CD14-positive monocyte (primary cell): ENCODE results near the gene COL25A1. TPM values are rescaled to one million over a fixed set of nuclear protein-coding genes. Genes with fewer than 3 reads are reported as not detected.

Experiments
- DNase-seq, 3 donors: peaks; one replicate each; pipeline ENCODE4 v3.0.0-alpha.2; 2011 to 2022
- H2AFZ ChIP-seq: 2 replicates; pipeline ENCODE4 v1.6.0; 2012; ENCODE audit warnings: mild to moderate bottlenecking, low read depth, low read length, inconsistent platforms; ENCODE audit not compliant: insufficient read depth, poor library complexity, severe bottlenecking
- H3K27ac ChIP-seq, 2 donors: 1 replicate in 1 of 2; 2 replicates in 1 of 2; pipeline ENCODE4 v1.5.1; 2012 to 2013; ENCODE audit warnings: low read length in 2 of 2, control low read depth in 1 of 2, inconsistent platforms in 1 of 2, low read depth in 1 of 2, mild to moderate bottlenecking in 1 of 2
- H3K27me3 ChIP-seq, 2 donors: one replicate each; pipeline versions ENCODE4 v1.6.0 to v1.6.1; 2011 to 2013; ENCODE audit warnings: low read length in 2 of 2; ENCODE audit not compliant: control insufficient read depth in 2 of 2, insufficient read depth in 2 of 2
- H3K36me3 ChIP-seq, 2 donors: replicated peaks in 1 of 2; 1 replicate in 1 of 2; 2 replicates in 1 of 2; pipeline versions ENCODE4 v1.5.1 to v1.6.1; 2012 to 2013; ENCODE audit warnings: low read length in 2 of 2, control low read depth in 1 of 2, inconsistent platforms in 1 of 2, mild to moderate bottlenecking in 1 of 2; ENCODE audit not compliant: insufficient read depth in 2 of 2, control insufficient read depth in 1 of 2
- H3K4me1 ChIP-seq, 2 donors: 1 replicate in 1 of 2; 2 replicates in 1 of 2; pipeline versions ENCODE4 v1.5.1 to v1.6.1; 2012 to 2013; ENCODE audit warnings: low read length in 2 of 2, control low read depth in 1 of 2, inconsistent platforms in 1 of 2, mild to moderate bottlenecking in 1 of 2, moderate library complexity in 1 of 2; ENCODE audit not compliant: insufficient read depth in 2 of 2, control insufficient read depth in 1 of 2
- H3K4me2 ChIP-seq: replicated peaks from 2 replicates; pipeline ENCODE3; 2012; ENCODE audit warnings: low read length, moderate library complexity, mild to moderate bottlenecking; ENCODE audit not compliant: poor library complexity, severe bottlenecking; ENCODE audit errors: extremely low read depth
- H3K4me3 ChIP-seq, 3 experiments: fragments of 200-600 bp in 1 of 3; sonication (generic) in 1 of 3; replicated peaks in 1 of 3; 1 replicate in 2 of 3; 2 replicates in 1 of 3; pipeline ENCODE4 v1.5.1; 2011 to 2013; ENCODE audit warnings: low read length in 3 of 3, mild to moderate bottlenecking in 3 of 3, control low read depth in 2 of 3, low read depth in 2 of 3, inconsistent platforms in 1 of 3, moderate library complexity in 1 of 3
- H3K79me2 ChIP-seq: 2 replicates; pipeline ENCODE4 v1.6.0; 2012; ENCODE audit warnings: mild to moderate bottlenecking, control low read depth, inconsistent platforms, low read length, moderate library complexity; ENCODE audit not compliant: insufficient read depth
- H3K9ac ChIP-seq: 2 replicates; pipeline ENCODE4 v1.6.0; 2017; ENCODE audit warnings: low read length, mild to moderate bottlenecking; ENCODE audit not compliant: insufficient read depth, poor library complexity, severe bottlenecking
- H3K9me3 ChIP-seq, 2 donors: replicated peaks in 1 of 2; 1 replicate in 1 of 2; 2 replicates in 1 of 2; pipeline versions ENCODE4 v1.5.1 to v1.6.1; 2012 to 2013; ENCODE audit warnings: low read length in 2 of 2, control low read depth in 1 of 2; ENCODE audit not compliant: control insufficient read depth in 1 of 2, insufficient read depth in 1 of 2
- H4K20me1 ChIP-seq: 2 replicates; pipeline ENCODE4 v1.6.0; 2012; ENCODE audit warnings: mild to moderate bottlenecking, low read length, control low read depth, moderate library complexity; ENCODE audit not compliant: insufficient read depth
- H3K27ac Mint-ChIP-seq, 7 donors: one replicate each; pipeline ENCODE4 v1.8.0; 2020; ENCODE audit warnings: mild to moderate bottlenecking in 7 of 7, mixed read lengths in 7 of 7, moderate library complexity in 6 of 7, inconsistent platforms in 2 of 7
- H3K27me3 Mint-ChIP-seq, 3 donors: one replicate each; pipeline ENCODE4 v1.8.0; 2021 to 2022; ENCODE audit warnings: low read depth in 3 of 3, mild to moderate bottlenecking in 3 of 3, mixed read lengths in 3 of 3, moderate library complexity in 3 of 3, inconsistent platforms in 1 of 3
- H3K36me3 Mint-ChIP-seq, 2 donors: one replicate each; pipeline ENCODE4 v1.8.0; 2020; ENCODE audit warnings: mixed read lengths in 2 of 2, inconsistent platforms in 1 of 2, mild to moderate bottlenecking in 1 of 2
- H3K4me1 Mint-ChIP-seq: one replicate; pipeline ENCODE4 v1.8.0; 2020; ENCODE audit warnings: mild to moderate bottlenecking, mixed read lengths
- H3K4me3 Mint-ChIP-seq, 2 donors: one replicate each; pipeline ENCODE4 v1.8.0; 2020; ENCODE audit warnings: mild to moderate bottlenecking in 2 of 2, mixed read lengths in 2 of 2, moderate library complexity in 1 of 2
- H3K9me3 Mint-ChIP-seq, 7 donors: one replicate each; pipeline ENCODE4 v1.8.0; 2020 to 2022; ENCODE audit warnings: mixed read lengths in 7 of 7, mild to moderate bottlenecking in 6 of 7, moderate library complexity in 6 of 7, inconsistent platforms in 2 of 7
- WGBS: methylation state at CpG from one replicate; pipeline ENCODE4 v1.1.5; 2013; ENCODE audit warnings: missing lambda C conversion rate; ENCODE audit not compliant: insufficient coverage; 5-methylcytosine and 5-hydroxymethylcytosine counted together
- intact Hi-C, 2 donors: fragments of 100-400 bp; cut with micrococcal nuclease; formaldehyde crosslinking; loops; one replicate each; pipeline versions ENCODE4 v1.15.0 to v1.15.1; 2023
- polyA plus RNA-seq, 3 donors: library from polyadenylated mRNA; depleted of rRNA in 1 of 3; unstranded in 2 of 3; stranded (reverse) in 1 of 3; fragments of 300-500 nt in 2 of 3; fragments of >200 nt in 1 of 3; fragmentation: Illumina TruSeq in 2 of 3; gene quantifications; 1 replicate in 2 of 3; 2 replicates in 1 of 3; pipeline ENCODE4 v1.2.3, GENCODE V29; 2012 to 2021
- TF ChIP-seq, protein P1 (sequence below): fragments of 200-600 bp; IDR thresholded peaks from one replicate; pipeline ENCODE4 v1.8.0; 2022; ENCODE audit warnings: antibody characterized with exemption, mild to moderate bottlenecking

Gene COL25A1
- polyA plus RNA-seq, 3 donors, result not detected

DNA sequence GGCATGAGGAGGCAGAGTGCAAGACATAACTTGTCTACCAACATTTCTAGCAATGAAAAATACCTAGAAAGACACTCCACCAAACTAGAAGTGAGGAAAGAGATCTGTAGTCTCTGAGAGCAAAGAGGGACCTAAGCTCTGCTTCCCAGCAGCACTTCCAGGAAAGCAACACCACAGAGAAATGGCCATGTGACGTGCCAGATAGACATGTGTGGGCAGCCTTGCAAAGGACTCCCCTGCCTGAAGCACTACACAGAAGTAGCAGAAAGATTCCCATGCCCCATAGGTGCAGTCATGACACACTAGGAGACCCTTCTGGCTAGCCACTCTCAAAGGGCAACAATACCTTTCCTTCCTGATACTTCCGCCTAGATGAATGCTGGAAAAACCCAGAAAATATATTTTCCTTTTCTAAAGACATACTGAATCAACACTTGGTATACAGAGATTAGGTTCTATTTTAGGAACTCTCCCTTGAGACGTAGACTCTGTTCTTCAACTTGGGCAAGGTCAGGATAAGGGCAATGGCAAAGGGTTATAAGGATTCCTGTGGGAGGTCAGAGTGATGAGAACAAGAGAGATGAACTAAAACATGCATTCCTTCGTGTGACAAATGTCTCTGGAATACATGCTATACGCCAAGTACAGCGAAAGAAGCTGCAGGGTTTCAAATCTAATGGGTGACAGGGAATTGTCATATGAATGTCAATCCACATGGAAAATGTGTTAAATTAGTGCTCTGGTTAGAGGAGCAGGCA, 352.1 kb downstream of the COL25A1 start:
- Mint-ChIP-seq H3K36me3 (no peaks in the 10 kb centered on the region), H3K4me1 (no peaks in the 10 kb centered on the region), H3K4me3 (no peak overlapping the region), H3K27ac (no peak overlapping the region), H3K9me3 (peaks cover 0 to 3% (median 0%) of the 10 kb centered on the region in 7 donors), H3K27me3 (peaks cover 0 to 2% (median 2%) of the 10 kb centered on the region in 3 donors)
- H3K9ac ChIP-seq, result no peak overlapping the region
- no peaks in the 10 kb centered on the region for H3K79me2 ChIP-seq
- no peak overlapping the region for H2AFZ ChIP-seq
- 82% methylated on average over 5 of the region's 6 CpGs for WGBS
- no peak overlapping the region for H3K4me2 ChIP-seq
- no peaks in the 10 kb centered on the region for H4K20me1 ChIP-seq
- no peak overlapping the region for H3K27ac ChIP-seq
- no peak overlapping the region for H3K4me3 ChIP-seq
- H3K36me3 ChIP-seq, result no peaks in the 10 kb centered on the region
- no peaks in the 10 kb centered on the region for H3K27me3 ChIP-seq
- H3K4me1 ChIP-seq, result no peaks in the 10 kb centered on the region
- no peak for DNase-seq
- no peaks in the 10 kb centered on the region for H3K9me3 ChIP-seq
- intact Hi-C loops, result no loop called here
- TF ChIP-seq, protein P1, sequence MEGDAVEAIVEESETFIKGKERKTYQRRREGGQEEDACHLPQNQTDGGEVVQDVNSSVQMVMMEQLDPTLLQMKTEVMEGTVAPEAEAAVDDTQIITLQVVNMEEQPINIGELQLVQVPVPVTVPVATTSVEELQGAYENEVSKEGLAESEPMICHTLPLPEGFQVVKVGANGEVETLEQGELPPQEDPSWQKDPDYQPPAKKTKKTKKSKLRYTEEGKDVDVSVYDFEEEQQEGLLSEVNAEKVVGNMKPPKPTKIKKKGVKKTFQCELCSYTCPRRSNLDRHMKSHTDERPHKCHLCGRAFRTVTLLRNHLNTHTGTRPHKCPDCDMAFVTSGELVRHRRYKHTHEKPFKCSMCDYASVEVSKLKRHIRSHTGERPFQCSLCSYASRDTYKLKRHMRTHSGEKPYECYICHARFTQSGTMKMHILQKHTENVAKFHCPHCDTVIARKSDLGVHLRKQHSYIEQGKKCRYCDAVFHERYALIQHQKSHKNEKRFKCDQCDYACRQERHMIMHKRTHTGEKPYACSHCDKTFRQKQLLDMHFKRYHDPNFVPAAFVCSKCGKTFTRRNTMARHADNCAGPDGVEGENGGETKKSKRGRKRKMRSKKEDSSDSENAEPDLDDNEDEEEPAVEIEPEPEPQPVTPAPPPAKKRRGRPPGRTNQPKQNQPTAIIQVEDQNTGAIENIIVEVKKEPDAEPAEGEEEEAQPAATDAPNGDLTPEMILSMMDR, result no peak

DNA sequence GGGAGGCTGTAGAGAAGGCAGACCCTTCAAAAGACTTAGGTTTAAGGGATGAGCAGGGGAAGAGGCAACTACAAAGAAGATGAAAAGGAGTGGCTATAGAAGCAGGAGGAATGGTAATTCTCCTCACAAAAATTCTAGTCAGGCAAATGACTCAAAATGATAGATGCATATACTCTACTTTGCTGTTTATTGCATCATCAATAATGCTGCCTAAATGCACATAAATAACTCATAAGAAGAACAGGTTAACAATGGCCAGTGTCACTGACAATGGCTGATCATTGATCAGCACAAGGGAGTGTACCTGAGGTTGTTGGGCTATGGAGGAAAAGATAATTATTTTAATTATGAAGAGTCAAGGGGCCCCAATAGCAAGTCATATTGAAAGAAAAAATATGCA, 354.9 kb downstream of the COL25A1 start:
- Mint-ChIP-seq H3K27me3 (peaks cover 0 to 2% (median 2%) of the 10 kb centered on the region in 3 donors), H3K4me1 (no peaks in the 10 kb centered on the region), H3K4me3 (no peak overlapping the region), H3K27ac (no peak overlapping the region), H3K36me3 (no peaks in the 10 kb centered on the region), H3K9me3 (peaks cover 0 to 3% (median 0%) of the 10 kb centered on the region in 7 donors)
- H3K9ac ChIP-seq, result no peak overlapping the region
- H4K20me1 ChIP-seq, result no peaks in the 10 kb centered on the region
- no peak overlapping the region for H2AFZ ChIP-seq
- no peaks in the 10 kb centered on the region for H3K79me2 ChIP-seq
- no peak overlapping the region for H3K4me2 ChIP-seq
- no peaks in the 10 kb centered on the region for H3K4me1 ChIP-seq
- TF ChIP-seq, protein P1, result no peak
- no peak for DNase-seq
- intact Hi-C loops, result no loop called here
- H3K9me3 ChIP-seq, result no peaks in the 10 kb centered on the region
- H3K27ac ChIP-seq, result no peak overlapping the region
- H3K36me3 ChIP-seq, result no peaks in the 10 kb centered on the region
- no peaks in the 10 kb centered on the region for H3K27me3 ChIP-seq
- H3K4me3 ChIP-seq, result no peak overlapping the region
